ENCODE results near the gene GATAD2A.

GRCh38 chr19:19429361-19429760, 23.9 kb downstream of the GATAD2A start:
- no peak for TF ChIP-seq CTCF (IDR thresholded peaks at IDR 0.05)
- TF ChIP-seq POLR2AphosphoS5 (IDR thresholded peaks at IDR 0.05) = no peak
- no peak for TF ChIP-seq EP300 (IDR thresholded peaks at IDR 0.05)

All from esophagus muscularis mucosa (tissue), 4 donors.